ENCODE measurements around the gene HTR3A.

DNA sequence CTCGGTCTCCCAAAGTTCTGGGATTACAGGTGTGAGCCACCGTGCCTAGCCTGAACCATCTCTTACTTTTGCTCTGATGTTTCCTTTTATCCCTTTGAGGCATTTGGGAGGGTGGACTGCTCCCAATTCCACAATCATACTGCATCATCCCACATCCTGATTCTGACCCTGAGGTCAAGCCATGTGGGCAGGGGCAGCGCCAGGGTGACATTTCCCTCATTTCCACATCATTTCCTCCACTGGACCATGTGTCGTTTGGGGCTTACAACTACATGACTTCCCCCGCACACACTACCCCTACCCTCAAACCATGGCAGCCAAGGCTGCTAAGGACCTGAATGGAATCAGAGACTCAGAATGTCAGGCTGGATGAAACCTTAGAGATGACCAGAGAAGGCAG is 58.2 kb downstream of the HTR3A start:
- TF ChIP-seq POLR2AphosphoS5 (IDR thresholded peaks at IDR 0.05; ENCODE audit: borderline replicate concordance, low read depth, low read length) (no peak), EZH2 (IDR thresholded peaks at IDR 0.05) (no peak), FOXP2 (optimal IDR thresholded peaks at IDR 0.05; ENCODE audit: control extremely low read depth, extremely low read length, insufficient read depth) (no peak)
